ENCODE data around the gene BRI3BP.

BRI3BP gene, protein sequence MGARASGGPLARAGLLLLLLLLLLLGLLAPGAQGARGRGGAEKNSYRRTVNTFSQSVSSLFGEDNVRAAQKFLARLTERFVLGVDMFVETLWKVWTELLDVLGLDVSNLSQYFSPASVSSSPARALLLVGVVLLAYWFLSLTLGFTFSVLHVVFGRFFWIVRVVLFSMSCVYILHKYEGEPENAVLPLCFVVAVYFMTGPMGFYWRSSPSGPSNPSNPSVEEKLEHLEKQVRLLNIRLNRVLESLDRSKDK

GRCh38 chr12:124993626-124994436, at the start of gene BRI3BP:
TSS of gene BRI3BP (plus strand) at chr12:124993645. CDS start at chr12:124993791, 146 bp downstream.
- DNase-seq (ENCODE audit: low read depth in 1 of 2, low spot score in 1 of 2): peak in 1 of 2 donors; percentile 16

- DNase-seq (ENCODE audit: low read depth in 1 of 2, low spot score in 1 of 2): no peak
These were observed 47.0 kb upstream of the BRI3BP start for GRCh38 chr12:124946447-124946793.

- no peak for DNase-seq (ENCODE audit: low read depth in 1 of 2, low spot score in 1 of 2)
These were observed 46.4 kb upstream of the BRI3BP start for GRCh38 chr12:124947013-124947412.

GRCh38 chr12:124947561-124948398, 45.7 kb upstream of the BRI3BP start:
- no peak for DNase-seq (ENCODE audit: low read depth in 1 of 2, low spot score in 1 of 2)

DNA sequence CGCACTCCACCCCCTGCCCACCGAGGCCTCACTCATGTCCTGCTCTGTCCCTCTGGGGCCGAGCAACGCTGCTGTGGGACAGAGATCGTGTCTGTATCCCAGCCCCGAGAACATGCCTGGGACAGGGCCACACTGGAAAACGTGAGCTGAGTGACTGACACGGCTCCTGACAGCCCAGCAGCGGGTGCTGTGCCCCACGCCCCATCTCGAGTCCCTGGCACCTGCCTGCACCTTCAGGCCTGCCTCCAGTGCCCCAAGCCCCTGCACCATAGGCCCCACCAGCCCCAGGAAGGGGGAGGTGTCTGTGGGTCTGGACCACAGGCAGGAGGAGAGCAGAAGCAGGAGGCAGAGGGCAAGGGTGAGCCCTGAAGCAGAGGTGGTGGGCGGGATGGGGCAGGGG, 44.4 kb upstream of the BRI3BP start:
- DNase-seq (ENCODE audit: low read depth in 1 of 2, low spot score in 1 of 2): no peak

GRCh38 chr12:124949779-124950728, 43.4 kb upstream of the BRI3BP start:
- no peak for DNase-seq (ENCODE audit: low read depth in 1 of 2, low spot score in 1 of 2)

- no peak for DNase-seq (ENCODE audit: low read depth in 1 of 2, low spot score in 1 of 2)
These were observed 41.1 kb upstream of the BRI3BP start for GRCh38 chr12:124952295-124952694.

DNA sequence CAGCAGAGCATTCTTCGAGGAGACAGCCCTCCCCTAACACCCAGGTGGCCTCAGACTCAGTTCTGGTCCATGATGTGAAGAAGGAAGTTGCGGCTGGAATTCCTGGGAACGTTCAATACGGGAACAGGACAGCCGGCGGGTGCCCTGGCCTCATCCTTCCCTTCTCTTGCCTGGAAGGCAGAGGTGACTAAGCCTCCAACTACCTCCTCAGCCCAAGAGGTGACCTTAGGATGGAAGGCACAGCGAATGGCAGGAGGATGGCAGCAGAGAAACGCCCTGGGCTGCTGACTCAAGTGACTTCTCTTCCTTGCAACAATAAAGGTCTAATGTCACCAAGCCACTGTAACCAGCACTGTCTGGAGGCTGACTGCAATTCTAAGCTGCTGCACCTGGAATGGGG, 40.6 kb upstream of the BRI3BP start:
- DNase-seq (ENCODE audit: low read depth in 1 of 2, low spot score in 1 of 2): no peak

GRCh38 chr12:124953689-124954405, 39.6 kb upstream of the BRI3BP start:
- no peak for DNase-seq (ENCODE audit: low read depth in 1 of 2, low spot score in 1 of 2)

- DNase-seq (ENCODE audit: low read depth in 1 of 2, low spot score in 1 of 2): no peak
These were observed 38.7 kb upstream of the BRI3BP start for GRCh38 chr12:124954771-124955170.

DNA sequence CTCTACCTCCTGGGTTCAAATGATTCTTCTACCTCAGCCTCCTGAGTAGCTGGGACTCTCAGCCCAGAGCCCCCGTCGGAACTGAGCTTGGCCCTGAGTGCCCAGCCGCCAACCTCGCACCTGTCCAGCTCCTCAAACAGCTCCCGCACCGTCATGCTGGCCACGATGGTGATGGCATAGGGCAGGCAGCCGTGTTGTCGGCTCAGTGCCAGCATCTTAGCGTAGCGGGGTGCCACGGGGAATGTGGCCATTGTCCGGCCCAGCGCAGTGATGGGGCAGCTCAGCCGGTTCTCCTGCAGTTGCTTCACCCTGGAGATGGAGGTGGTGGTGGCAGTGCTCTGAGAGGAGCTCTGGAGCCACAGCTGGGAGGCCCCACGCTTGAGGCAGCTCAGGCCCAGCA, 36.9 kb upstream of the BRI3BP start:
- DNase-seq (ENCODE audit: low read depth in 1 of 2, low spot score in 1 of 2): no peak

- DNase-seq (ENCODE audit: low read depth in 1 of 2, low spot score in 1 of 2): no peak
These were observed 32.4 kb upstream of the BRI3BP start for GRCh38 chr12:124961055-124961454.

GRCh38 chr12:124963211-124963610, 30.2 kb upstream of the BRI3BP start:
- no peak for DNase-seq (ENCODE audit: low read depth in 1 of 2, low spot score in 1 of 2)

- DNase-seq (ENCODE audit: low read depth in 1 of 2, low spot score in 1 of 2): no peak
These were observed 29.2 kb upstream of the BRI3BP start for GRCh38 chr12:124964251-124964650.

DNA sequence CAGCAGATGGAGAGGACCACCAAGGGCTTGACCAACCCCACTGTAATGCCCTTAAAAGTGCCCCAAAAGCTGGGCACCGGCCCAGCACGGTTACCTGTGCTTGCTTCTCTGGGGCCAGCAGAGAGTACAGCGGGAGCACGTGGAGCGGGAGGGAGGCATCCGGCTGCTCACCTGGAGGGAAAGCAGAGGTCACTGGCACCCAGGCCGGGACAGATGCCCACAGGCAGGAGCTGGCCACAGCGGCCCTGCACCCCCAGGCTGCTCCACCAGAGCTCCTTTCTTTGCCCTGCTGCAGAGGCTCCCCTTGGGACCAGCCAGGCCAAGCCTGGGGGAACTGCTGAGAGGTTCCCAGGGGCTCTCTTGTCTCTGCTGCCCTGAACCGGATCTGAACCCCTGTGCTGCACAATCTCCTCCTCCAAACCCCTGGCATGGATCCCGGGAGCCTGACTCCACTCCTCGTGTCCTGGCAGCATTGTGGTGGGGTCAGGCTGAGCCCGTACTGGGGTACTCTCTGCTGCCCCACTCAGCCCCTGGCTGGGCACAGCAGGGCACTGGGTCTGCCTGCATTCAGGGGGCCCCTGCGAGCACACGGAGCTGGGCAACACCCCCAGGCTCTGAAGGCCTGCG, 28.5 kb upstream of the BRI3BP start:
- DNase-seq (ENCODE audit: low read depth in 1 of 2, low spot score in 1 of 2): no peak

DNA sequence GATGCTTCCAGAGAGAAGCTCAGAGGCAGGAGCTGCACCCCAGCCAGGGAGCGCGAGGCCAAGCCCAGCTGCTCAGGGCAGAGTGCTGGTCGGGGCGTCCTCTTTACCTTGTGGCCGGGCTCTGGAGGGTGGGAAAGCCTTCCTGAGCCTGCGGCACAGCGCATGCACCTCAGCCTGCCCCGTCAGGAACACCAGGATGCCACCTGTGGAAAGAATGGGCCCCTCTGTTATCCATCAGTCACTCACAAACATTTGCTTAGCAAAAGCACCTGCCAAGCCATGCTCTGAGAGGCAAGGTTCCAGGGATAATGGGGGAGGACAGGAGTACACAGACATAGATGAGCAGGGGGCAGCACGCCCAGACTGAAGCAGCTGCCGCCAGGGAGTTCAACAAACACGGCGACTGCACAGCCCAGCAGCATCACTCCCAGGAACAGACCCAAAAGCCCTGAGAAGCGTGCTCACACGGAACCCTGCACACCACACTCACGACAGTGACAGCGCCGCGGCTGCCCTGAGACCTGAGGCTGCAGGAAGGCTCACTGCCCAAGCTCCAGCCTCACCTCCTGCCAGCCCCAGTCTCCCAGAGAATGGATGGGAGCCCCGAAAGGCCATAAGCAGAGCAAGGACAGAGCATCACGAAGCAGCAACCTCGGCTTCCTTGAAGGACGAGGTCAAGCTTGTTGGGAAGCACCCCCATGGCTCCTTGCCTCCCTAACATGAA, 26.3 kb upstream of the BRI3BP start:
- DNase-seq (ENCODE audit: low read depth in 1 of 2, low spot score in 1 of 2): no peak

GRCh38 chr12:124968656-124969055, 24.8 kb upstream of the BRI3BP start:
- DNase-seq (ENCODE audit: low read depth in 1 of 2, low spot score in 1 of 2): no peak

DNA sequence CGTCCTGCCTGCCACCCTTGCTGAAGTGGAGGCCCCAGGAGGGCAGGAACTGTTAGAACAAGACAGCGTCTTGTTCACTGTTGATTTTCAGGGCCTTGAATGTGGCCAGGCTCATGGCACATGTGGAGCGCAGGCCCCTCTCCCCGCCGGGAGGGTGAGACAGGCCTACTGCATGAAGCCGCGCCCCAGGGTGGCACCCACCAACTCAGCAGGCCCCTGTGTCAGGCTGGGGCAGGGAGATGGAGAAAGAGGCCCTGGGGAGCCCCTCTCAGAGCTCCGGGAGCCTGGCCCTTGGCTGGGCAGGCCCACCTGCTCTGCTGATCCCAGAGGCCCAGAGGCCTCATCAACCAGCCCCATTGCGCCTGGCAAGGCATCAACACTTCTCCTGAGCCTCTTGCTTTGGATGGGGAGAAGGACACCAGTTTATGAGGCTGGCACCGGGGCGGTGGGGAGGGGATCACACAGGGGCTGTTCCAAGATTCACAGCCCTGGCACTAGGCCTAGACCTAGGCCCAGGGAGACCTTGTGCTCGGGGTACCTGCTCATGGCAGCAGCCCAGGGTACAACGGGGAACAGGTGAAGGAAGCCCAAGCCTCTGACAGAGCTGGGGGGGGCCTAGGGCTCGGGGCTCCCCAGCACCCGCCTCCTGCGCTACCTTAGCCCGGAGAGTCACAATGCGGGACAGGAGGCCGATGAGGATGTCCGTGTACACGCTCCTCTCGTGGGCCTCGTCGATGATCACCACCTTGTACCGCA, 22.6 kb upstream of the BRI3BP start:
- no peak for DNase-seq (ENCODE audit: low read depth in 1 of 2, low spot score in 1 of 2)
